GM18511 (cell line): Measurements from ENCODE around the gene ZNF764.
"Not testable (repeated sequence)": the region's sequence is repeated elsewhere in the genome, so short reads cannot be mapped to it uniquely, and the experiment has no call there.

Experiments
- ATAC-seq: cut with Tn5 transposase; IDR thresholded peaks from one replicate; pipeline ENCODE4 v1.9.1; 2021; ENCODE audit warnings: mild to moderate bottlenecking, moderate library complexity; ENCODE audit not compliant: unreplicated experiment

Gene ZNF764

GRCh38 chr16:30551781-30552180 lies 6.4 kb downstream of the ZNF764 start:
- no peak for ATAC-seq

DNA sequence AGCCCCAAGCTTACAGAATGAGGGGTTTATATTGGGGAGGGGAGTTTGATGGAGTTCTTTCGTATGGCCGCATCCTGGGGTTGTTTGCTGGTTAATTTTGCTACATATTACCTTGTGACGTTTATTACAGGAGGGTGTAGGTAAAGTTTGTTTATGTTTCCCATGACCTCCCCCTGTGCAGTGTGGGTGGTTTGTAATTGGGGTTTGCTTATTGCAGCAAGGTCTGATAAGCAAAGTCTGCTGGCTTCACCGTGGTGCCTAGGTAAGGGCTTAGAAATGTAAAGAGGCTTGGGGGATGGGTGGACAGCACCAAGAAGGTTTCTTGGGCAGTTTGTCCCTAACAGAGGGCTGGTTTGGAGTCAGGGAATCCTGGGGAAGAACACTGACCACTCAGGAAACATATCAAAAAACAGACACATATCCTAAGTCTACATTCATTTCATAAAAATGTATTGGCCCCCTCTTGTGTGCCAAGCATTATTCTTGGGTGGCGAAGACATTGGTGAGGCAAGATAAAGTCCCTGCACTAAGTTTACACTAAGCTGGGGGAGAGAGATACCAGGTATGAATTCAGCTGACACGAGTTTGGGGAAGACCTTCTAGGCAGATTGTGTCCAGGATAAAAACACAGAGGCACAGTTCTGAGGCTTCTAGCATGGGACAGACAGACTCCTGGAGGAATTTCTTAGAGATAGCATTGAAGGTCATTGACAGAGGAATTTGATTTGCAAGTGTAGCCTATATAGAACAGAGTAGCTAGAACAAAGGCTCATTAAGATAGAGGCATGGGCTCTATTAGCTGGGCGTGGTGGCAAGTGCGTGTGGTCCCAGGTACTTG lies 9.5 kb downstream of the ZNF764 start:
- ATAC-seq, result no peak

GRCh38 chr16:30546115-30546514 lies 12.1 kb downstream of the ZNF764 start:
- ATAC-seq, result no peak

DNA sequence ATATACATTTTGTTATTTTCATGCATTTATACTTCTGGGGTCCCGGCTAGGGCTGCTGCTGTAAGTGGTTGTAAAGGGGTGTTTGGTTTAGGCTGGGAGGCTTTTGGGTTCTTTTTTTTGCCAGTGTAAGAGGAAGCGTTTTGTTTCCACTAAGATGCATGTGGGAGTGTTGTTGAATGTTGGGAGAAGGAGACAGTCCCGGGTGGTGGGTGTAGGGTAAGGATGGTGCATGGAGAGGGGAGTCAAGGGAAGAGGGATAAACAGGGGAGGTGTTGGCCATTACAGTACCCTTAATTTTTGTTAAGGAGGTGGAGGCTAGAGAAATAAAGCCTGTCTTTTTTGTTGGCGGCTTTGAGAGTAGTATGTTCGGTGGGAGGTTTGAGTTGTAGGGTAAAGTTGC lies 15.1 kb downstream of the ZNF764 start:
- ATAC-seq, result no peak

- ATAC-seq, result no peak
Measured at GRCh38 chr16:30541502-30542329, 16.5 kb downstream of the ZNF764 start.

GRCh38 chr16:30540916-30541464 lies 17.2 kb downstream of the ZNF764 start:
- ATAC-seq, result not testable (repeated sequence)

DNA sequence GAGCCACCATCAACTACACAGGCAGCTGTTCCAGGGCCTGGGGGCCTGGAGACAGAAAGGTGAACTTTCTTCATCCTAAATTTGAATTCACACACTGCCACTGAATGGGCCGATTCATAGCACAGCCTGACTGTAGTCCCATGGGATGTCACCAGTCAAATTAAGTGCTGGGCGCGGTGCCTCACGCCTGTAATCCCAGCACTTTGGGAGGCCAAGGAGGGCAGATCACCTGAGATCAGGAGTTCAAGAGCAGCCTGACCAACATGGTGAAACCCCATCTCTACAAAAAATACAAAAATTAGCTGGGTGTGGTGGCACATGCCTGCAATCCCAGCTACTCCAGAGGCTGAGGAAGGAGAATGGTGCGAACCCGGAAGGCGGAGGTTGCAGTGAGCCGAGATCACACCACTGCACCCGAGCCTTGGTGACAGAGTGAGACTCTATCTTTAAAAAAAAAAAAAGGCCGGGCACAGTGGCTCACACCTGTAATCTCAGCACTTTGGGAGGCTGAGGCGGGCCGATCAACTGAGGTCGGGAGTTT lies 18.1 kb downstream of the ZNF764 start:
- not testable (repeated sequence) for ATAC-seq

DNA sequence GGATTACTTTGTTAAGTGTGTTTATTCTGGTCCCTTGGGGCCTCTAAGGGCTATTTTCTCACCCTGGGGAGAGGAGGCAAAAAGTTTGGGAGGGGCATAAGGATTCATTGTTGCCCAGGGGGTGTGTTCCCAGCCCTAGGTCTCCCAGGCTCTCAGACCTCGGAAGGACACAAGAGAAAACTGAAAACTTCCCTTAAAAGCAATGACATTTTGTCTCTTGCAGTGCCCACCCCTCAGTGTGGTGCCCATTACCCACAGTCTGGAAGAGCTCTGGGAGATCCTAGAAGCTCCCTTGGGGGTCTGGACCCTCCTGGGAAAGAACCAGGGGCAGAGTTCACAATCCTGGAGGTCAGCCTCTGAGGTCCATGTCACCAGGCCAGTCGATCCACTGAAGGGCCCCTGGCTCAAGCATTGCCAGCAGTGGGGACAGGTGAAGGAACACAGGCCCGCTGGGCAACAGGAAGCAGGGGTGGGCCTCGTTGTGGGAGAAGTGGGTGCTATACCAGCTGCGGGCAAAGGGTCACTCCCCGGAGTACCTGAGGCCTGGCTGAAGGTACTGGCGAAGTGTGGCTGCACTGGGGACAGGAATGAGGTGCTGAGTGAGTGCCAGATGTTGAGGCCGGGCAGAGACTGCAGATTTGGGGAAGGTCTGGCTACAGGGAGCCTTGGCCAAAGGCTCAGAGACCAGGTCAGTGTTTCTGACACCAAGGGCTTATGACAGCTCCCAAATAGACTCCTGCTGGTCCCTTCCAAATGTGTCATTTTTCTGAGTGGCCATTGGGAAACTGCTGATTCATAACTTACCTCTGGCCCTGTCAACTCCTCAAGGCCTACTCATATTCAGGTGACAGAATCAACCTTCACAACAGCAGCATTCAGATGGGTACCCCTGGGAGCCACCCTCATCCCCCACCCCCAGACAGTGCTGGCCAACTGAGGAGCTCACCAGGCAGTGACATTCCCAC lies 18.9 kb downstream of the ZNF764 start:
- no peak for ATAC-seq

DNA sequence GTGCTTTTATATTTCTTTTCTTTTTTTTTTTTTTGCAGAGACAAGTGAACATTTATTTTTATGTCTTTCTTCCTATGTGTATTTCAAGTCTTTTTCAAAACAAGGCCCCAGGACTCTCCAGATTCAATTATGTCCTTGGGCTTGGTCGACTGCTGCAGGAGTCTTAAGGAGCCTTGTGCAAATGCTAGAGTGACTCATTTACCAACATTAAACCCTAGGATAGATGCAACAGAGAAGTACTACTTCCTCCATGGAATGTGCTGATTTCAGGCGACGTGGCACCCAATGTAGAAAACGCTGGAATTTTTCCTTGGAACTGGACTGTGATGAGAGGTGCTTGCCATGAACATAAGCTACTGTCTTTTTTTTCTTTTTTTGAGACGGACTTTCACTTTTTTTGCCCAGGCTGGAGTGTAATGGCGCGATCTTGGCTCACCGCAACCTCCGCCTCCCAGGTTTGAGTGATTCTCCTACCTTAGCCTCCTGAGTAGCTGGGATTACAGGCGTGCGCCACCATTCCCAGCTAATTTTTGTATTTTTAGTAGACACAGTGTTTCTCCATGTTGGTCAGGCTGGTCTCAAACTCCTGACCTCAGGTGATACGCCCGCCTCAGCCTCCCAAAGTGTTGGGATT lies 21.7 kb downstream of the ZNF764 start:
- not testable (repeated sequence) for ATAC-seq

- ATAC-seq, result peak; percentile 47
Measured at GRCh38 chr16:30535777-30536190, 22.4 kb downstream of the ZNF764 start.

DNA sequence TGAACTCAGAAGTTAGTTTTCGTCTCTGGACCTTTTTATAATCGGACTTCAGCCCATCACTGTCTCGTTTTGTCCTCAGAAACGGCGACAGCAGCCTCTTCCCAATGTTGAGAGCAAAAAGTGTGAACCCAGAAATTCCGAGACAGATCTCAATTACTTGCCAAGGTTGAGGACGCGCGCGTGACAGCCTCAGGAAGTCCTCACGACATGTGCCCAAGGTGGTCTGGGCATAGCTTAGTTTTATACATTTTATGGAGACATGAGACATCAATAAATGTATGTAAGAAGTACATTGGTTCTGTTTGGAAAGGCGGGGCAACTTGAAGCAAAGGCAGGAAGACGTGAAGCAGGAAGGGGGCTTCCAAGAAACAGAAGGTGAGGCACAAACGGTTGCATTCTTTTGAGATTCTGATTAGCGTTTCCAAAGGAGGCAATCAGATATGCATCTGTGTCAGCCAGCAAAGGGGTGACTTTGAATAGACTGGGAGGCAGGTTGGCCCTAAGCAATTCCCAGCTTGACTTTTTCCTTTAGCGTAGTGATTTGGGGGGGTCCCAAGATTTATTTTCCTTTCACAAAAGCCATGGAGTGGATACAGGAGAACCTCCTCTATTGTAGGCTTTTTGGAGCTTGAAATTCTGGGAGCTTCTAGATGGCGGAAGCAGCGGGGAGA lies 22.9 kb downstream of the ZNF764 start:
- ATAC-seq, result peak; percentile 20

- peak; percentile 72 for ATAC-seq
Measured at GRCh38 chr16:30534368-30535105, 23.6 kb downstream of the ZNF764 start, which contains the start of gene ZNF747. Gene ZNF747 (minus strand): TSS chr16:30534858. CDS start chr16:30534679, 179 bp downstream.

DNA sequence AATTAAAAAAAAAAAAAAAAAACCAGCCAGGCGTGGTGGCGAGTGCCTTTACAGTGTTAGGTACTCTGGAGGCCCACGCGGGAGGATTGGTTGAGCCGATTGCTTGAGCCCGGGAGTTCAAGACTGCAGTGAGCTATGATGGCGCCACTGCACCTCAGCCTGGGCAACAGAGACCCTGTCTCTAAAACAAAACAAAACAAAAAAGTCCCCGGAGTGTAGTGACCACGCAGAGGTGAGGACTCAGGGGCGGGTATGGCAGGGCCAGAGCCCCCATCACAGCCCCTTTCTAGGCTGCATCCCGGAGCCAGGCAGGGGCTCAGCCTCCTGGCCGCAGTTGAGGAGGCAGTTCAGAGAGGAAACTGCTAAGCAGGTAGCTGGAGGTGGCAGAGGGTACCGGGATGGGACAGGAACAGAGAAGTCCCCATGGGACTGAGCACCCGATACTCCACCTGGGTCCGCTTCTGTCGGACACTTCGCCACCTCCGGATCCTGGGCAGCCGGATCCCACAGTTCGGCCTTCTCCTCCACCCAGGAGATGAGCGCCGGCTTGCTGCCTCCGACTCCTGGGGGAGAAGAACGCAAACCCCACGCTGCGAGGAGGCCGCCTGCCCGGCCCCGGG lies 24.3 kb downstream of the ZNF764 start:
- ATAC-seq, result peak; percentile 17

DNA sequence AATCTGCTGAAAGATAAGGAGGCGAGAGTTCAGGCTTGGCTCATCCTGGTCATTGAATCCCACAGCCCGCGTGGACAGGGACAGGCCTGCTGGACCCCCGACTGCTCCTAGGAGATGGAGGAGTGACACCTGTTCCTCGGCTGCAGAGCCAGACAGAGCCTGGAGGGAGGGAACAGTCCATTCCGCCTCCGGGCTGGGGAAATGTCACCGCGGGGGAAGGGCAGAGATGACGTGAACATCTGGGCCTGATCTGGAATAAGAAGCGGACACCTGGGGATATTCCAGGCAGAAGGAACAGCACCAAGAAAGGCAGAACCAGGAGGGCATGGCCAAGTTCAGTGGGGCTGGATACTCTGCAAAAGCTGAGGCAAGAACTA lies 25.0 kb downstream of the ZNF764 start:
- ATAC-seq, result no peak

DNA sequence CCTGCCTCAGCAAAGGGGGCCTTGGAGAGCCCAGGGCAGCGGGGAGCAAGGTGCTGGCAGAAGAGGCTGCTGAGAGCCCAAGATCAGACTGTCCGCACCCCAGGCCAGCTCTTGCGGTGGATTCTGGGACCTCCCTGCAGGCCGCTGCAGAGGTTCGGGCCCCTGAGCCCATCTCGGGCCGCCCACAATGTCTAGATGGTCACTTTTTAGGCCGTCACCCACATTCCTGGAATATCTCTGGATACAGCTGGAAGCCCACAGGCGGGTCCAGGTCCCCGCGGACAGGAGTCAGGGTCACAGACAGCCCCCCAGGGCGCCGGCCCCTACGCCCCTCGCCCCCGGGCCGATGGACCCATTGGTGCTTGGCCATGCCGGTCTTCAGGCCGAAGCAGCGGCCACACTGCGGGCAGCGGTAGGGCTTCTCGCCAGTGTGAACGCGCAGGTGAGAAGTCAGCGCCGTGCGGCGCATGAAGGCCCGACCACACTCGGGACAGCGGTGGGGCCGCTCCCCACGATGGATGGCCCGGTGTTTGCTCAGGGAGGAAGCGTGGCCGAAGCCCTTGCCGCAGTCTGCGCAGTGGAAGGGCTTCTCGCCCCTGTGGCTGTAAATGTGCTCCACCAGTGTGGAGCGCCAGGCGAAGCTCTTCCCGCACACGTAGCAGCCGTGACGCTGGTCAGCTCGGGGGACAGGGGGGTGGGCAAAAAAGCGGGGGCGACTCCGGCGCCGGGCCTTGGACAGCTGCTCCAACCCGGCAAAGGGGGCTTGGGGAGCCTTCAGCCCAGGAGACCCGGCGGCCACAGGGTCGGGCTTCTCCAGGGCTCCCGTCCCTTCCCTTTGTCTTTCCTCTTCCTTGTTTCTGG lies 25.7 kb downstream of the ZNF764 start:
- no peak for ATAC-seq

DNA sequence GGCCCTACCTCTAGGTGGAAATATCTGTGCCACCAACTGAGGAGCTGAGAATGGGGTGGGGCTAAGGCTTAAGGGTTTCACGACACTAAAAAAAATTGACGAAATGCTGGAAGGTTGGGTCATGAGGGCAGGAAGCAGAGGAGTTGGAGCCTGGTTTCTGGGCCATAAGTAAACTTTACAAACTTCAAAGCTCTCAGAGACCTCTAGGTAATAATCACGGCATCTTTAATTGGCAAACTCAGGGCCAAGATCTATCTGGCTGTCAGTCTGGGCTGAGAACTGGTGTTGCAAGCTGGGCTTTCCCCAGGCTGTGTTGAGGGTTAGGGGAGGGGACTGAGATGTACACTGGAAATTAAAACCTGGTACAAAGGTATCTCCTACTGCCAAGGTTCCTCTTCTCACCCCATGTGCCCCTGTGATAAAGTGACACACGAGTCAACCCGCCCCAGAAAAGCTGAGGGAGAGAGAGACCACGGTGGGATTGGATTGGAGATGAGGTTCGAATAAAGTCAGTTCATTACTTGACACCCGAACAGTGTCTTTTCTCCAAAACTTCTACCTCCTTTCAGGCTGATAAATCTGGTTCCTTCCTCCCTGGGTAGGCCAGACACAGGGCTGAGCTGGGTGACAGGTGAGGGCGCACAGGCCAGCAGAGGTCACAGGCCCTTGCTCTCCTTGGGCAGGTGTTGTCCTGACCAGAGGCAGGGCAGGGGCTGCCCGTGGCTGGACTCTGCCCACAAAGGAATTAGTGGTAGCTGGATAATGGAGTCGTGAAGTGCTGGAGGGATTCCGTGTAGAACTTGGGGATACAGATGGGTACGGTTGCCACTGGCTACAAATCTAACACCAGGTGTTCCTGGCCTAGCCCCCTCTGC lies 27.8 kb downstream of the ZNF764 start:
- no peak for ATAC-seq
